SU-DHL-6 (cell line): ENCODE results near the gene RIPK3.

ENCODE experiments used
- H2AFZ ChIP-seq: fragments of 200-600 bp; sonication (generic); 2 replicates; pipeline ENCODE4 v1.6.1; 2014; ENCODE audit warnings: low read depth, mild to moderate bottlenecking, moderate library complexity, mixed read lengths, antibody characterized with exemption, low read length; ENCODE audit not compliant: severe bottlenecking
- H3F3A ChIP-seq: fragments of 200-600 bp; shearing (Covaris generic); 2 replicates; pipeline ENCODE4 v1.6.0; 2016; ENCODE audit warnings: antibody characterized with exemption, mild to moderate bottlenecking; ENCODE audit not compliant: insufficient read depth
- H3K27ac ChIP-seq: fragments of 200-600 bp; sonication (generic); 2 replicates; pipeline ENCODE4 v1.5.1; 2016; ENCODE audit warnings: low read depth, mild to moderate bottlenecking, low read length, moderate library complexity, mixed read lengths
- H3K27me3 ChIP-seq: fragments of 200-600 bp; sonication (generic), shearing (Covaris generic); 2 replicates; pipeline ENCODE4 v1.6.0; 2014; ENCODE audit warnings: mild to moderate bottlenecking, low read length
- H3K36me3 ChIP-seq: fragments of 200-600 bp; sonication (generic); 2 replicates; pipeline ENCODE4 v1.6.1; 2014; ENCODE audit warnings: mild to moderate bottlenecking, low read length, mixed read lengths
- H3K4me2 ChIP-seq: fragments of 300-600, 200-600 bp; shearing (Covaris generic), sonication (generic); 2 replicates; pipeline ENCODE4 v1.6.0; 2014; ENCODE audit warnings: low read length, low read depth, mild to moderate bottlenecking; ENCODE audit not compliant: poor library complexity, severe bottlenecking
- H3K4me3 ChIP-seq: fragments of 200-600 bp; sonication (generic); 2 replicates; pipeline ENCODE4 v1.5.1; 2014; ENCODE audit warnings: antibody characterized with exemption, low read length, mild to moderate bottlenecking, mixed read lengths; ENCODE audit not compliant: insufficient read depth, poor library complexity, severe bottlenecking
- H3K79me2 ChIP-seq: fragments of 200-600 bp; sonication (generic); 2 replicates; pipeline ENCODE4 v1.6.1; 2014; ENCODE audit warnings: mild to moderate bottlenecking, low read length, moderate library complexity; ENCODE audit not compliant: insufficient read depth
- H3K9ac ChIP-seq: fragments of 200-600 bp; sonication (generic); 2 replicates; pipeline ENCODE4 v1.7.0; 2014; ENCODE audit warnings: mild to moderate bottlenecking, low read length
- H3K9me2 ChIP-seq: fragments of 200-600 bp; sonication (generic); replicated peaks from 2 replicates; pipeline ENCODE4 v1.6.1; 2014; ENCODE audit warnings: low read length; ENCODE audit not compliant: insufficient read depth
- H3K9me3 ChIP-seq: fragments of 200-600 bp; sonication (generic); 2 replicates; pipeline ENCODE4 v1.6.1; 2014; ENCODE audit warnings: low read length, mixed read lengths; ENCODE audit not compliant: insufficient read depth
- H4K20me1 ChIP-seq: fragments of 200-600 bp; sonication (generic); 2 replicates; pipeline ENCODE4 v1.6.1; 2014; ENCODE audit warnings: low read depth, mild to moderate bottlenecking, antibody characterized with exemption, low read length, moderate library complexity, mixed read lengths
- CTCF ChIP-seq: fragments of 200-600 bp; sonication (generic); IDR thresholded peaks from one replicate; pipeline ENCODE4 v1.5.1; 2017; ENCODE audit warnings: antibody characterized with exemption, mild to moderate bottlenecking, low read length, moderate library complexity; ENCODE audit not compliant: insufficient read depth, poor library complexity, severe bottlenecking
- EZH2phosphoT487 ChIP-seq: fragments of 200-600 bp; sonication (generic), shearing (Covaris generic); conservative IDR thresholded peaks from 2 replicates; pipeline ENCODE4 v1.6.1; 2018; ENCODE audit warnings: mild to moderate bottlenecking, antibody characterized with exemption, low read length, moderate library complexity, mixed read lengths

The RIPK3 gene

GRCh38 chr14:24366721-24367513 is 27.1 kb upstream of the RIPK3 start:
- peaks cover 4% of the 10 kb centered on the region for H3F3A ChIP-seq
- no peaks in the 10 kb centered on the region for H3K36me3 ChIP-seq
- no peaks in the 10 kb centered on the region for H3K9me3 ChIP-seq
- peak overlapping the region; percentile 47 for H3K4me3 ChIP-seq
- H3K9ac ChIP-seq, result peak overlapping the region; percentile 52
- peak overlapping the region; percentile 82 for H2AFZ ChIP-seq
- no peaks in the 10 kb centered on the region for H3K27me3 ChIP-seq
- no peak for TF ChIP-seq CTCF
- TF ChIP-seq EZH2phosphoT487, result no peak
- H3K79me2 ChIP-seq, result no peaks in the 10 kb centered on the region
- no peaks in the 10 kb centered on the region for H3K9me2 ChIP-seq
- peak overlapping the region; percentile 79 for H3K4me2 ChIP-seq
- H3K27ac ChIP-seq, result peak overlapping the region; percentile 78
- H4K20me1 ChIP-seq, result no peaks in the 10 kb centered on the region

- no peaks in the 10 kb centered on the region for H3K9me2 ChIP-seq
- H3K9me3 ChIP-seq, result no peaks in the 10 kb centered on the region
- peak overlapping the region; percentile 79 for H3K4me2 ChIP-seq
- H4K20me1 ChIP-seq, result no peaks in the 10 kb centered on the region
- peak overlapping the region; percentile 78 for H3K27ac ChIP-seq
- no peaks in the 10 kb centered on the region for H3K79me2 ChIP-seq
- peaks cover 4% of the 10 kb centered on the region for H3F3A ChIP-seq
- peak overlapping the region; percentile 82 for H2AFZ ChIP-seq
- peak overlapping the region; percentile 52 for H3K9ac ChIP-seq
- no peaks in the 10 kb centered on the region for H3K36me3 ChIP-seq
- no peaks in the 10 kb centered on the region for H3K27me3 ChIP-seq
- peak overlapping the region; percentile 47 for H3K4me3 ChIP-seq
- TF ChIP-seq EZH2phosphoT487 (no peak), CTCF (no peak)
These were observed 26.6 kb upstream of the RIPK3 start for GRCh38 chr14:24366413-24366720.

- no peaks in the 10 kb centered on the region for H4K20me1 ChIP-seq
- peaks cover 4% of the 10 kb centered on the region for H3F3A ChIP-seq
- H3K4me3 ChIP-seq, result peak overlapping the region; percentile 47
- H3K27ac ChIP-seq, result peak overlapping the region; percentile 78
- H3K79me2 ChIP-seq, result no peaks in the 10 kb centered on the region
- H2AFZ ChIP-seq, result peak overlapping the region; percentile 82
- peak overlapping the region; percentile 52 for H3K9ac ChIP-seq
- TF ChIP-seq CTCF, result peak; percentile 93
- TF ChIP-seq EZH2phosphoT487, result no peak
- no peaks in the 10 kb centered on the region for H3K9me3 ChIP-seq
- no peaks in the 10 kb centered on the region for H3K27me3 ChIP-seq
- no peaks in the 10 kb centered on the region for H3K9me2 ChIP-seq
- H3K36me3 ChIP-seq, result no peaks in the 10 kb centered on the region
- peak overlapping the region; percentile 79 for H3K4me2 ChIP-seq
These were observed 26.0 kb upstream of the RIPK3 start for GRCh38 chr14:24365600-24366412.
